ENCODE measurements around the gene PNPO.

The PNPO gene

GRCh38 chr17:47952171-47953021 is 11.0 kb downstream of the PNPO start:
- peak in 1 of 2 donors; percentile 23 for DNase-seq

- DNase-seq: no peak
Observed at GRCh38 chr17:47953909-47954308, 12.5 kb downstream of the PNPO start.

- no peak for DNase-seq
Observed at GRCh38 chr17:47955497-47956461, 14.4 kb downstream of the PNPO start.

DNA sequence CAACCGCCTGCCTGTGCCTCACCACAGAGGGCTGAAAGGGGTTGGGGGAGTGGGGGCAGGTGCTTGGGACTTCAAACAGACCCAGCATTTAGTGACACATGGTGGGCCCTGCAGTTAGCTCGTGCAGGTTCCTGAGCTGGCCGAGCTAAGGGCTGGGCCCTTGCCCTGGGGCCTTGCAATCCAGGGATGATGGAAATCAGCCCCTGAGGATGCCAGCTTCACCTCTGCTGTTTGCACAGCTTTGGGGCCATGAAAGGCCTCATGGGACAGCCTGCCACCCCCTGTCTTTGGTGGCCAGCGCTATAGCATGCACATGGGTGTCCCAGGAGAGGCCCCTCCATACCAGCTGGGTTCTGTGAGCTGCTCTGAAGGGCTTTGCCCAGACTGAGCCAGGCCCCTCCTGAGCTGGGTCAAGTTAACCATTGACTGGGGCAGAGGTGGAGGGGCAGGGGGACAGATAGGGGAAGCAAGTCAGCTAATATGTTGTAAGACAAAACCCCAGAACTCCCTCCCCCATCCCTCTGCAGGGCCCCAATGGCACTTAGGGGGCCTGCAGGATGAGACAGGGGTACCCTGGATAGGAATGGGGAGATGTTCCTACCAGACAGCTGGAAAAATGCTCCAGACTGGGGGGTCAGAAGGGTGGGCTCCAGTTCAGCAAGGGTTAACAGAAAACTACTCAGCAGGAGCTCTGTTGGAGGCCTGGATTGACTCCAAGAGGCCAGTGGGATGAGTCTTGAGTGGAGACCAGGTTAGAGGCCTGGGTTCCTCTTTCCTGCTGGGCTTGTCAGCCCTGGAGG is 15.6 kb downstream of the PNPO start:
- DNase-seq: no peak

- no peak for DNase-seq
Observed at GRCh38 chr17:47957591-47958490, 16.5 kb downstream of the PNPO start, which contains the start of gene PRR15L. PRR15L (minus strand) TSS chr17:47957883; CDS start chr17:47953234, 4,649 bp downstream.

DNA sequence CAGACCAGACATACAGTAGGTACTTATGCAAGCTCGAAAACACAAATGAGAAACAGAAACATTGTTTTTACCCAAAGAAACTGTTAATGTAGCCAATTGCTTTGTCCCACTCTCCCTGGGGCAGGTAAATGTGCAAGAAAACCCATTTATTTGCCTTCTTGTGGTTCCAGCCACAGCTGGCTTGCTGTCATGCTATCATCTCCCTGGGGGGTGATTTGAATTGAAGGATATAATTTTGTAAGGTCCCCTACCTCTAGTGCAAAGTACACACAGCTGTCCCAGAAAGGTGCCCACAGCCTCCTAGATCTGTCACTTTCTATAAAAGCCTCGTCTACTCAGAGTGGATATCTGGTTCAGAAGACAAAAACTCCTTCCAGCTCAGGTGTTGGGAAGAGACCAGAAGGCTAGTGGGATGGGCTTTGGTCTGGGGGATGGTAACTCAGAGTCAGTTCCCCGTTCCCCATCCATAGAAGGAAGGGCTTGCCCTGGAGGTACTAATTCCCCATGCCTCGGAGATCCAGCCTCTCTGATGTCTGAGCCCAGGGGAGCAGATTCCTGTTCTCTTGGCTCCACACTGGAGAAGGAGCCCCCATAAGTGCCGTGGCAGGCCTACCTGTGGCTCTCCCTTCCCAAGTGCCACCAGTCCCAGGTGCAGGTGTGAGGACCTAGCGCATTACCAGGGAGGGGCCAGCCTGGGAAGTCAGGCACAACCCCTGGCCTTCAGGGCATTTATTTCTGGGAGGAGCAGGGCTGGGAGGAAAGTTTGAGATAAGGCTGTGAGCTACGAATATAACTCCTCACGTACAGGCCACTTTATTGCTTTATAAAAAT is 18.7 kb downstream of the PNPO start:
- DNase-seq: no peak

DNA sequence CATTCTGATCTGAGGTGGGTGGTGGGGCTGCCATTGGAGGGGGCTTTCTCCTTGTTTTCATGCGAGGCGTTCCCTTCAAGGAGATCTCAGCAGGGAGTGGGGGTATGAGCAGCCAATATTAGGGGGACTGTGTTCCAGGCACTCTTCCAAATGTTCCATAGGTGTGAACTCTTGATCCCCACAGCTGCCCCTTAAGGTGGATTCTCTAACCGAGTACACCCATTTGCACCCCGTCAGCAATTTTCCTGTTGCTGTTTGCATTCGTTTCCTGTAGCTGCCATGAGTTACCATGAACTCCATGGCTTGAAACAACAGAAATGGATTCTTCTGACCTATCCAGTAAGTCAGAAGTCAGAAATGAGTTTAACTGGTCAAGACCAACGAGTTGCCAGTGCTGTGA is 20.0 kb downstream of the PNPO start:
- DNase-seq: no peak

DNA sequence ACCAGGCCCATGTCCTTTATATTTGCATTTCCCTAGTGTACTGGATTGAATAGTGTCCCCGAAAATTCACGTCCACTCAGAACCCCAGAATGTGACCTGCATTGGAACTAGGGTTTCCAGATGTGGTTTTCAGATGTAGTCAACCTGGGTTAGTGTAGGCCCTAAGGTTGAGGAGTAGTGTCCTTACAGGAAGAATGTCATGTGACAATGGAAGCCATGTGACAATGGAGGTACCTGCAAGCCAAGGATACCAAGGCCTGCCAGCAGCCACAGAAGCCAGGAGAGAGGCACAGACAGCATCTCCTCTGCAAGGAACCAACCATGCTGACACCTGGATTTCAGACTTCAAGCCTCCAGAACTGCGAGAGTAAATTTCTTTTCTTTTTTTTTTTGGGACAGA is 21.5 kb downstream of the PNPO start:
- no peak for DNase-seq

- no peak for DNase-seq
Observed at GRCh38 chr17:47964856-47965255, 23.5 kb downstream of the PNPO start.

DNA sequence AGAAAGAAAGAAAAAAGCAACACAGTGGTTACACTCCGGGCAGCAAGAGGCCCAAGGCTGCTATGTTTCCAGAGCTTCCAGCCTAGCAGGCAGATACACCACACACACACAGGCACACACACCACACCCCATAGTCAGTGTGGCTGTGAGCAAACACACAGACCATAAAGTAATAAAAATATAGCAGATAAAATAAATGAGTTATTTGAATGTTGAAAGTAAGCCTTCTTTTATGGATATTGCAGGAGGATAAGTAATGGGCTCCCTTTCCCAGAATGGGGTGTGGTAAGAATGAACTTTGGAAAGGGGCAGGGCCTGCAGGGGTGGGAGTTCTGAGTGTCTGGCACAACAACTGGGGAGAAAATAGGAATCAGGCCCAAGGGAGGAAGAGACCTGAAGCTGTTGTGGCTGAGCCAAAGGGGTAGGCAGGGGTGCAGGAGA is 24.7 kb downstream of the PNPO start:
- DNase-seq: no peak

- DNase-seq: no peak
Observed at GRCh38 chr17:47967607-47968252, 26.4 kb downstream of the PNPO start.

DNA sequence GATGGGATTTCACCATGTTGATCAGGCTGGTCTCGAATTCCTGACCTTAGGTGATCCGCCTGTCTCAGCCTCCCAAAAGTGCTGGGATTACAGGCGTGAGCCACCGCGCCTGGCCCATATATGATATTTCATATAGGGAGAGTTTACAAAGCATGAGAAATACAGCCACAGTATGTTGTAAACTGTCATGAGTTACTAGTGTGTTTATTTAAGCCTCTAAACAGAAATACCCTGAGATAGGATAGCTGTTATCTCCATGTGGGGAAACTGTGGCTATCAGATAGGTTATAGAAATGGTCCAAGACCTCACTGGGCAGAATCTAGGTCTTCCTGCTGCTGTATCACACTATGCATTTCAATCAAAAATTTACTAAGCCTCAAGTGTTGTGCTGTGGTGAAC is 27.5 kb downstream of the PNPO start:
- DNase-seq: no peak

DNA sequence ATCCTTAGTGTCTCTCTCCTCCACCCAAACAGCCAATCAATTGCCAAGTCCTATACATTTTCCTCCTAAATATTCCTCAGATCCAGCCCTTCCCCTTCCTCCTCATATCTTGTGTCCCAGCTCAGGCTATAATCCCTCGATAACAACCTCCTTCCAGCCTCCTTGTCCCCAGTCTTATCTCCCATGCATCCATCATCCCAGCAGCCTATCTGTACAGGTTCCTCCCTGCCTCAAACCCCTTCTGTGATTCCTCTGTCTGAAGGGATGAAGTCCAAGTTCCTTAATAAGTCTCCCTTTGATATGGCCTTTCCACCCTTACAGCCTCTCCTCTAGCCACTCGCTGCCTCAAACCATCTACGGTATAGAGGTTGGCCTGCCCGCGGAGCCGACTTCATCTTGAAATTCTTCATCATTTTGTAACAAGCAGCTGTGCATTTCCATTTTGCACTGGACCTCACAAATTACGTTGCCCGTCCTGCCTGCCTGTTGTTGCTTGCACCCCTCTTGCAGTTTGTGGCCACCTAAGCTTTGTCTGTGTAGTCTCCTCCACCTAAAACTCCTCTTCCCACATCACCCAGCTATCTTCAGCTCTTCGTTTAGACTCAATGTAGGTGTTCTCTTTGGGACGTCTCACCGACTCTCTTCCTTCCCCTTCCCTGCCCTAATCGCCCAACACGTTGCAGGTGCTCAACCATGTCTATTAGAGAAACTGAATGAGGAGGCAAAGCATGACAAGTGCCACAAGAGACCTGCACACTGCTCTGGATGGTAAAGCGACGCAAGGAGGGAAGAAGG is 28.8 kb downstream of the PNPO start:
- DNase-seq: no peak

- peak; percentile 94 to 99 for DNase-seq
Observed at GRCh38 chr17:47970725-47971499, 29.5 kb downstream of the PNPO start, which contains the start of gene CDK5RAP3. CDK5RAP3 (plus strand) TSS chr17:47971113; CDS start chr17:47971147, 34 bp downstream.

- no peak for DNase-seq
Observed at GRCh38 chr17:47973541-47973940, 32.2 kb downstream of the PNPO start.

- DNase-seq: no peak
Observed at GRCh38 chr17:47975189-47975822, 33.9 kb downstream of the PNPO start.

- no peak for DNase-seq
Observed at GRCh38 chr17:47975823-47976205, 34.4 kb downstream of the PNPO start.

- DNase-seq: peak; percentile 9 to 48
Observed at GRCh38 chr17:47978324-47978723, 37.0 kb downstream of the PNPO start.
